Smooth muscle cell of the brain vasculature (primary cell): ENCODE measurements around the gene PFKL.
"Not testable (repeated sequence)": the region's sequence is repeated elsewhere in the genome, so short reads cannot be mapped to it uniquely, and the experiment has no call there.

Source experiments
- DNase-seq: peaks from one replicate; pipeline ENCODE4 v3.0.0-alpha.2; 2012; ENCODE audit warnings: low read depth, low spot score

The PFKL gene

GRCh38 chr21:44327603-44327974 is 27.7 kb downstream of the PFKL start:
- DNase-seq, result no peak

GRCh38 chr21:44328242-44328895 is 28.5 kb downstream of the PFKL start:
- DNase-seq, result no peak

- DNase-seq, result no peak
These were observed 29.4 kb downstream of the PFKL start for GRCh38 chr21:44329086-44329889.

- DNase-seq, result no peak
These were observed 30.3 kb downstream of the PFKL start for GRCh38 chr21:44329971-44330681.

GRCh38 chr21:44330698-44331097 is 30.8 kb downstream of the PFKL start:
- DNase-seq, result no peak

- DNase-seq, result no peak
These were observed 31.4 kb downstream of the PFKL start for GRCh38 chr21:44331209-44331608.

GRCh38 chr21:44331650-44332307 is 31.9 kb downstream of the PFKL start:
- no peak for DNase-seq

GRCh38 chr21:44332383-44332782 is 32.5 kb downstream of the PFKL start:
- no peak for DNase-seq

- no peak for DNase-seq
These were observed 33.1 kb downstream of the PFKL start for GRCh38 chr21:44332965-44333364.

- no peak for DNase-seq
These were observed 33.9 kb downstream of the PFKL start for GRCh38 chr21:44333509-44334328.

- DNase-seq, result no peak
These were observed 34.6 kb downstream of the PFKL start for GRCh38 chr21:44334329-44335030.

- no peak for DNase-seq
These were observed 35.6 kb downstream of the PFKL start for GRCh38 chr21:44335266-44336059.

- no peak for DNase-seq
These were observed 37.6 kb downstream of the PFKL start for GRCh38 chr21:44337449-44337848.

GRCh38 chr21:44337941-44338895 is 38.4 kb downstream of the PFKL start:
- DNase-seq, result no peak

- DNase-seq, result peak; percentile 88
These were observed 39.4 kb downstream of the PFKL start, which contains the start of gene CFAP410 for GRCh38 chr21:44338971-44339910. Gene CFAP410, minus strand, starts transcription at chr21:44339390. Its CDS starts 196 bp downstream, at chr21:44339194.

GRCh38 chr21:44341726-44342458 is 42.0 kb downstream of the PFKL start:
- not testable (repeated sequence) for DNase-seq

GRCh38 chr21:44342981-44343380 is 43.1 kb downstream of the PFKL start:
- DNase-seq, result not testable (repeated sequence)
